ENCODE results near the gene ZC3H7A.

DNA sequence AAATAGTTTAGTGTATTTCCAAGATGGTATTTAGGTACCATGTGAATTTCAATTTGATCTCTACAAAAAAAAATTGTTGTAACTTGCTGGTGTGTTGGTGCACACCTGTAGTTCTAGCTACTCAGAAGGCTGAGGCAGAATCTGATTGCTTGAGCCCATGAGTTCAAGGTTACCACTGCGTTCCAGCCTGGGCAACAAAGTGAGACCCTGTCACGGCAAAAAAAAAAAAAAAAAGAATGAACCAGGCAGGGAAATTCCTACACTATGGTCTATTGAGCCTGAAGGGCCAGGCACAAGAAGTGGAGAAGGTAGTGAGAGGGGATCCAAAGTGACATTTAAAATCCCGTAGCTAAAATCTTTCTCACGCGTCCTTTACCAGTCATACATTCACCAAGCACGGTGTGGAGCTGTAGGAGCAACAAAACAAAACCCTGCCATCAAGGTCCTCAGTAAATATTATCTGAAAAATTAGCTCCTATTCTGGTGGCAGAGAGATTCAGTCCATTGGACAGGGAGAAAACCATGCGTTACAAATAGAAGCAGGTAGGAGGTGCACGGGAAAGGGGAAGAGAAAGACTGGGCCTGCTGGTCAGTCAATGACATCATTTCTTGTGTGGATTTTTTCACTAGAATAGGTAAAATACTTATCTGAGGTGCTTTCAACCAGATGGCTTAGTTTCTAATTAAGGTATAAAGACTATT, 81.7 kb downstream of the ZC3H7A start:
- no peak for TF ChIP-seq ZFP3 (CRISPR knock-in tag; IDR thresholded peaks at IDR 0.05)
- TF ChIP-seq, protein P1, sequence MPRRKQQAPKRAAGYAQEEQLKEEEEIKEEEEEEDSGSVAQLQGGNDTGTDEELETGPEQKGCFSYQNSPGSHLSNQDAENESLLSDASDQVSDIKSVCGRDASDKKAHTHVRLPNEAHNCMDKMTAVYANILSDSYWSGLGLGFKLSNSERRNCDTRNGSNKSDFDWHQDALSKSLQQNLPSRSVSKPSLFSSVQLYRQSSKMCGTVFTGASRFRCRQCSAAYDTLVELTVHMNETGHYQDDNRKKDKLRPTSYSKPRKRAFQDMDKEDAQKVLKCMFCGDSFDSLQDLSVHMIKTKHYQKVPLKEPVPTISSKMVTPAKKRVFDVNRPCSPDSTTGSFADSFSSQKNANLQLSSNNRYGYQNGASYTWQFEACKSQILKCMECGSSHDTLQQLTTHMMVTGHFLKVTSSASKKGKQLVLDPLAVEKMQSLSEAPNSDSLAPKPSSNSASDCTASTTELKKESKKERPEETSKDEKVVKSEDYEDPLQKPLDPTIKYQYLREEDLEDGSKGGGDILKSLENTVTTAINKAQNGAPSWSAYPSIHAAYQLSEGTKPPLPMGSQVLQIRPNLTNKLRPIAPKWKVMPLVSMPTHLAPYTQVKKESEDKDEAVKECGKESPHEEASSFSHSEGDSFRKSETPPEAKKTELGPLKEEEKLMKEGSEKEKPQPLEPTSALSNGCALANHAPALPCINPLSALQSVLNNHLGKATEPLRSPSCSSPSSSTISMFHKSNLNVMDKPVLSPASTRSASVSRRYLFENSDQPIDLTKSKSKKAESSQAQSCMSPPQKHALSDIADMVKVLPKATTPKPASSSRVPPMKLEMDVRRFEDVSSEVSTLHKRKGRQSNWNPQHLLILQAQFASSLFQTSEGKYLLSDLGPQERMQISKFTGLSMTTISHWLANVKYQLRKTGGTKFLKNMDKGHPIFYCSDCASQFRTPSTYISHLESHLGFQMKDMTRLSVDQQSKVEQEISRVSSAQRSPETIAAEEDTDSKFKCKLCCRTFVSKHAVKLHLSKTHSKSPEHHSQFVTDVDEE (CRISPR knock-in tag; IDR thresholded peaks at IDR 0.05), result no peak
- no peak for TF ChIP-seq ZNF70 (CRISPR knock-in tag; IDR thresholded peaks at IDR 0.05)
- no peak for TF ChIP-seq TOX (CRISPR knock-in tag; IDR thresholded peaks at IDR 0.05; ENCODE audit: borderline replicate concordance)
- no peak for TF ChIP-seq CSDC2 (CRISPR knock-in tag; IDR thresholded peaks at IDR 0.05)
- TF ChIP-seq RARB (CRISPR knock-in tag; IDR thresholded peaks at IDR 0.05), result no peak
- TF ChIP-seq, protein P2, sequence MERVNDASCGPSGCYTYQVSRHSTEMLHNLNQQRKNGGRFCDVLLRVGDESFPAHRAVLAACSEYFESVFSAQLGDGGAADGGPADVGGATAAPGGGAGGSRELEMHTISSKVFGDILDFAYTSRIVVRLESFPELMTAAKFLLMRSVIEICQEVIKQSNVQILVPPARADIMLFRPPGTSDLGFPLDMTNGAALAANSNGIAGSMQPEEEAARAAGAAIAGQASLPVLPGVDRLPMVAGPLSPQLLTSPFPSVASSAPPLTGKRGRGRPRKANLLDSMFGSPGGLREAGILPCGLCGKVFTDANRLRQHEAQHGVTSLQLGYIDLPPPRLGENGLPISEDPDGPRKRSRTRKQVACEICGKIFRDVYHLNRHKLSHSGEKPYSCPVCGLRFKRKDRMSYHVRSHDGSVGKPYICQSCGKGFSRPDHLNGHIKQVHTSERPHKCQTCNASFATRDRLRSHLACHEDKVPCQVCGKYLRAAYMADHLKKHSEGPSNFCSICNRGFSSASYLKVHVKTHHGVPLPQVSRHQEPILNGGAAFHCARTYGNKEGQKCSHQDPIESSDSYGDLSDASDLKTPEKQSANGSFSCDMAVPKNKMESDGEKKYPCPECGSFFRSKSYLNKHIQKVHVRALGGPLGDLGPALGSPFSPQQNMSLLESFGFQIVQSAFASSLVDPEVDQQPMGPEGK (CRISPR knock-in tag; IDR thresholded peaks at IDR 0.05; ENCODE audit: borderline replicate concordance), result no peak

All from SK-N-SH treated with all-trans-retinoic acid at 6 μM for 48 hours (cell line).